Measurements from ENCODE around the gene KLHL41. TPM values are rescaled to one million over a fixed set of nuclear protein-coding genes. Genes with fewer than 3 reads are reported as not detected.
A peak's percentile ranks its signal among the peaks of the same experiment; 100 is the strongest.
"Not testable (repeated sequence)": the region's sequence is repeated elsewhere in the genome, so short reads cannot be mapped to it uniquely, and the experiment has no call there.

Gene KLHL41
- total and polyA plus RNA-seq, 2 of the 13 experiments (the other 11 are each of a cell fraction or from before 2014, with no cell fraction given), result 0.07 to 0.31 TPM

DNA sequence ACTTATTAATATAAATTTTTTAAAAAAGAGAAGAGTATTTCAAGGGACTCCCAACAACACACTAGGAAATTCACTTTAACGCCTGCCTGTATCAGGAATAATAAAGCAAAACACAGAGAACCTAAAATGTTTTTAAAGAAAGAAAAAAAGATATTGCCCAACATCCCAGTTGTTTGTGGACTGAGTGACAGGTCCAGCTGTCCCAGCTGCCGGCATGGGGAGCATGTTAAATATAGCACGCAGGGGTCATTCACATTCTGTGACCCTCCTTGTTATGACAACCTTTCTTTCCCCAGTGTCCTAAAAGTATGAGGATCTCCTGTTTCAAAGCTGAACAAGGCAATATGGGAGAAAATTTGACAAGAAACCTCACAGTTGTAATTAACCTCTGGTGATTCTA, 4.4 kb downstream of the KLHL41 start (continued):
- TF ChIP-seq TGIF2 (CRISPR knock-in tag; IDR thresholded peaks at IDR 0.05) (0 out of 2 replicates have a peak, but pooled peaks have one; percentile 57), KLF16 (CRISPR knock-in tag; IDR thresholded peaks at IDR 0.05) (0 out of 4 replicates have a peak, but pooled peaks of 1 of the 2 experiments have one; percentile 18)
- TF ChIP-seq, protein P1, sequence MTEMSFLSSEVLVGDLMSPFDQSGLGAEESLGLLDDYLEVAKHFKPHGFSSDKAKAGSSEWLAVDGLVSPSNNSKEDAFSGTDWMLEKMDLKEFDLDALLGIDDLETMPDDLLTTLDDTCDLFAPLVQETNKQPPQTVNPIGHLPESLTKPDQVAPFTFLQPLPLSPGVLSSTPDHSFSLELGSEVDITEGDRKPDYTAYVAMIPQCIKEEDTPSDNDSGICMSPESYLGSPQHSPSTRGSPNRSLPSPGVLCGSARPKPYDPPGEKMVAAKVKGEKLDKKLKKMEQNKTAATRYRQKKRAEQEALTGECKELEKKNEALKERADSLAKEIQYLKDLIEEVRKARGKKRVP (CRISPR knock-in tag; IDR thresholded peaks at IDR 0.05), result no peak

- ATAC-seq; intact Hi-C loops (cut with micrococcal nuclease; ENCODE audit: unreplicated experiment); H4K20me1 ChIP-seq (ENCODE audit: insufficient read depth, low read length); H2AFZ ChIP-seq (ENCODE audit: low read length); H3K36me3 ChIP-seq (replicated peaks in 1 of 2; ENCODE audit: control insufficient read depth in 1 of 2, insufficient read depth in 2 of 2, low read length in 2 of 2); H3K9ac ChIP-seq (ENCODE audit: insufficient read depth, low read depth, low read length); H3K79me2 ChIP-seq (ENCODE audit: insufficient read depth, low read length); CTCF ChIA-PET (ENCODE audit: low intra/inter-chr PET ratio, low total read pairs); H3K9me3 ChIP-seq (ENCODE audit: low read length); DNase-seq (ENCODE audit: low spot score); H3K4me2 ChIP-seq (ENCODE audit: low read depth, low read length); POLR2A ChIA-PET; FAIRE-seq; in situ Hi-C loops (cut with HindIII; ENCODE audit: extremely low pct_ligation_motif_present, low pct_unique_long_range_greater_than_20kb); H3K27me3 ChIP-seq (ENCODE audit: control insufficient read depth in 1 of 2, insufficient read depth in 2 of 2, low read length in 2 of 2); H3K27ac ChIP-seq (ENCODE audit: extremely low read length, insufficient read depth, low read length); BruUV-seq (replicated peaks); H3K4me3 ChIP-seq (replicated peaks in 1 of 3; ENCODE audit: insufficient read depth in 1 of 3, low read depth in 2 of 3, low read length in 3 of 3): not testable (repeated sequence)
- H3K4me1 ChIP-seq (ENCODE audit: insufficient read depth, low read length), result peaks cover 11% of the 10 kb centered on the region
- WGBS (ENCODE audit: low lambda C conversion rate), result 86% methylated on average over 7 of the region's 7 CpGs
Observed at GRCh38 chr2:169514758-169515157, 5.3 kb downstream of the KLHL41 start.

DNA sequence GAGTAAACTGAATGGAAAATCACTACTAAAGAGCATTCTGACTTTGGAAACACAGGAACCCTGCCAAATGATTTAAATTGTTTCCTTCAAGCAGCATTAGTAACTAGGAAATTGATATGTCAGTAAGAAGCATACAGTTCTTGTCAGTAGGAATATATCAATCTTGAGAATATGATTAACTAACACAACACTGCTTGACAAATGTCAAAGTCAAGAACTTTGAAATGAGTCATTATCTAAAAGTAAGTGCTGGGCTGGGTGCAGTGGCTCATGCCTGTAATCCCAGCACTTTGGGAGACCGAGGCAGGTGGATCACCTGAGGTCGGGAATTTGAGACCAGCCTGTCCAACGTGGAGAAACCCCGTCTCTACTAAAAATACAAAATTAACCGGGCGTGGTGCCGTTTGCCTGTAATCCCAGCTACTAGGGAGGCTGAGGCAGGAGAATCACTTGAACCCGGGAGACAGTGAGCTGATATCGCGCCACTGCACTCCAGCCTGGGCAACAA, 7.0 kb downstream of the KLHL41 start:
- ATAC-seq; H3K27ac ChIP-seq (ENCODE audit: extremely low read length, insufficient read depth, low read length); in situ Hi-C loops (cut with HindIII; ENCODE audit: extremely low pct_ligation_motif_present, low pct_unique_long_range_greater_than_20kb); CTCF ChIA-PET (ENCODE audit: low intra/inter-chr PET ratio, low total read pairs); POLR2A ChIA-PET; H3K4me3 ChIP-seq (replicated peaks in 1 of 3; ENCODE audit: insufficient read depth in 1 of 3, low read depth in 2 of 3, low read length in 3 of 3); H3K9me3 ChIP-seq (ENCODE audit: low read length); H2AFZ ChIP-seq (ENCODE audit: low read length); H3K27me3 ChIP-seq (ENCODE audit: control insufficient read depth in 1 of 2, insufficient read depth in 2 of 2, low read length in 2 of 2); H4K20me1 ChIP-seq (ENCODE audit: insufficient read depth, low read length); BruUV-seq (replicated peaks); H3K4me2 ChIP-seq (ENCODE audit: low read depth, low read length); DNase-seq (ENCODE audit: low spot score); intact Hi-C loops (cut with micrococcal nuclease; ENCODE audit: unreplicated experiment); H3K9ac ChIP-seq (ENCODE audit: insufficient read depth, low read depth, low read length); H3K79me2 ChIP-seq (ENCODE audit: insufficient read depth, low read length); H3K36me3 ChIP-seq (replicated peaks in 1 of 2; ENCODE audit: control insufficient read depth in 1 of 2, insufficient read depth in 2 of 2, low read length in 2 of 2); FAIRE-seq: not testable (repeated sequence)
- H3K4me1 ChIP-seq (ENCODE audit: insufficient read depth, low read length), result peaks cover 11% of the 10 kb centered on the region
- WGBS (ENCODE audit: low lambda C conversion rate), result 91% methylated on average over 10 of the region's 10 CpGs

Data from HepG2 (cell line).